SK-N-DZ (cell line): Measurements from ENCODE around the gene CMSS1.

Experiments used
- DNase-seq: peaks from one replicate; pipeline ENCODE4 v3.0.0-alpha.2; 2015; ENCODE audit warnings: low spot score

The CMSS1 gene

DNA sequence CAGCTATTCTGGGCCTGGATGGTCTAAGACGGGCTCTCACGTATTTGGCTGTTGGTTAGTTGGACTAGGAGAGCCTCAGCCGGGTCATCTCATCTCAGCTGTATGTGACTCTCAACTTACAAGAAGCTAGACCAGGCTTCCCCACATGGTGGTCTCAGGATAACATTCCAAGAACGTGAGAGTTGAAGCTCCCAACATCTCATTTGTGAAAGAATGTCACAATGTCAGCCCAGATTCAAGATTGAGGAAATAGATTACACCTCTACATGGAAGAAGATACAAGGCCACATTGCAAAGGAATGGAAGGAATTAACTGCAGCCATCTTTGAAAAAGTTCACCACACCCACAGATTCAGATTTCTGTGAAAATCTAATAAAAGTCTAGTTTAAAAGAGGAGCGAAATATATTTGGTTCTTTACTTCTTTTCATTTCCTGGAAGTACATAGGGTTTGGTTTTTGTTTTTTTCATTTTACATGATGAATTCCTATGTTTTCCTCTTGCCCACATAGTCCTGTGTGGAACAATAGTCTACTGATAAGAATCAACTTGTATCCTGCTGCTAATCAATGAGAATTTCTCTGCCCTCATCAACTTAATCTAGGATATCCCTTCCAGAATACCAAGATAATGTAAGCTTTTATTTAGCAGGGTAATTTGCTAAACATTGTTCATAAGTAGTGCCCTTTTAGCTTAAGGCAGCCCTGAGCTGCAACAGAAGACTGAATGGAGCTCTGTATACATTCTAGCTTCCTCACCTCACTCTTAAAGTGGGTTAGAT is 116.5 kb downstream of the CMSS1 start:
- no peak for DNase-seq

DNA sequence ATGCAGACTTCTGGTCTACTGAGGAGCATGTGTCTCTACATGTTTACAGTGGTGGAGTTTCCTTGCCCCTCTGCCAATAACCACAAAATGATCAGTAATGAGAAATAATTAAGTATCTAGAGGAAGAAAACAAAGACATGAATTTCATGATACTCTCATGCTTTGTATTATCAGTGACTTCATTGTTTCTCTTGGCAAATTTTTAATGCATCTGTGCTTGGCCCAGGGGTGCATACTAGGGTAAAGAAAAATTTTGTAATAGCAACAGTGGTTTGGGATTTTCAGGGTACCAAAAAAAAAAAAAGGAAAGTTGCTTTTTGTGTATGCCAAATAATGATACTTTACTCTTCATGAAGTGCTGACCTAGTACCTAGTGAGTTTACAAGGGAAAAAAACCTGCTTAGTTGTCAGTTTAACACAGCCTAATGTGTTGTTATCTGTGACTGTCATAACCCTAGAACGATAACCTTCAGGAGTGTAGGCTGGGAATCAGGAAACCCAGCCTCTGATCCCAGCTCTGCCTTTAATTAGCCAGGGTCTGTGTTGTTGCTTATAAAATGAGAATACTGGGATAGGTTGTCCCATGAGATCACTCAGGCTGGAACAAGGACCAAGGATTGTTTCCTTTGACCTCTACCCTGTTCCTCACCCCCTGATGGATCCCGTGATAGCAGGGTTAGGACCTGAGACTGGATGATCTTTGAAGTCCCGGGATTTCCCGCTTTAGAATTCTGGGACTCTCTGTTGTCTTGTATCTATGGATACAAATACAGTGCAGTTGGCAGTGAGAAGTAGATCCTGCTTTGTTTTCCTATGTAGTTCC is 117.5 kb downstream of the CMSS1 start:
- no peak for DNase-seq

- no peak for DNase-seq
Observed at GRCh38 chr3:99938270-99938911, 120.7 kb downstream of the CMSS1 start.

- no peak for DNase-seq
Observed at GRCh38 chr3:99939876-99940275, 122.2 kb downstream of the CMSS1 start.

DNA sequence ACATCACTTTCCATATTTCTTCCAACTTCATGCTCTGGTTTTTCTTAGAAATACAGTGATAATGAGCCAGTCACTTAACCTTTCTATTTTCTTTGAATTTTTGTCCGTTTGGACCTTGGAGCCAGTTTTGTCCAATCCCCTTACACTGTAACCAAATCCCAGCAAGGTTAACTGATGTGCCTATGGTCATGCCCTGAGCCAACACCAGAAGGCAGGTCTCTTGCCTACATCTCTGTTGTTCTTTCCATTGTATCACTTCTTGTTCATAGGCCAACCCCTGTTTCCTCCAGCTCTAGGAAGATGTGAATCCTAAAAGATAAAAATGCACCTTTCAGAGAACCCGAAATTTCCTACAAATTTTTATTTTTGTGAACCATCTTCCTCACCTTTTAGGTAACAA is 122.7 kb downstream of the CMSS1 start:
- DNase-seq: no peak

GRCh38 chr3:99941211-99941610 is 123.5 kb downstream of the CMSS1 start:
- DNase-seq: no peak

DNA sequence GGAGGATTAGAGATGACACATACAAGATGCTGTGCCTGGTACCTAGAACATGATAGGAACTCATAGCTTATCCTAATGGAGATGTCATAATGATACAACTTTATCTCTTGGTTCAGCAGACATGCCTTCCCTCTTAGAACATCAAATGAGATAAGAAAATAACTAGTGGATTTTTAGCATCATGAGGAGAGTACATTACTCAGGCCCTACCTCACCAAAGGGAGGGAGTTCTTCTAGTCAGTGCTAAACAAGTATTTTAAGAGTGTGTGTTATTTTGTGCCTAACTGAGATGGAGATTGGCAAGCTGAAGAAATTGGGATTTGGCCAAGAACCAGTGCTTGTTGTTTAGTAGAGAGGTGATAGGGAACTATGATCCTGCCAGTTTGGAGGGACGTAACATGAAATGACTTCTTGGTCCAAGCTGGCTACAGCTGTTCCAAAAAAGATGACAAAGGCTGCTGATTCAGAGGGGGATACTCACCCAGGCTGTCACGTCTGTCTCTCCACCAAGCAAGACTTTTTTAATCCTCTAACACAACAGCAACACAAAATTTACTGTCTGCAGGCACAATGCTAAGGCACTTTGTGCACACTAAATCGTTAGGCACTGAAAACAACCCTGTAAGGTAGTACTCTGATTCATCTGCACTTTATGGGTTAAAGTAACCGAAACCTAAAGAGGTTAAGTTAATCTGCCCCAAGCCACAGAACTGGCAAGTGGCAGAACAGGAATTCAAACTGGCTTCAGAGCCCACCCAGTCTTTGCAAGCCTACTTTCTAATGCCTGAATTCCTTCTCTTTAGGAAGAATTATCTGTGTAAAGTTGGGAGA is 126.5 kb downstream of the CMSS1 start:
- no peak for DNase-seq

DNA sequence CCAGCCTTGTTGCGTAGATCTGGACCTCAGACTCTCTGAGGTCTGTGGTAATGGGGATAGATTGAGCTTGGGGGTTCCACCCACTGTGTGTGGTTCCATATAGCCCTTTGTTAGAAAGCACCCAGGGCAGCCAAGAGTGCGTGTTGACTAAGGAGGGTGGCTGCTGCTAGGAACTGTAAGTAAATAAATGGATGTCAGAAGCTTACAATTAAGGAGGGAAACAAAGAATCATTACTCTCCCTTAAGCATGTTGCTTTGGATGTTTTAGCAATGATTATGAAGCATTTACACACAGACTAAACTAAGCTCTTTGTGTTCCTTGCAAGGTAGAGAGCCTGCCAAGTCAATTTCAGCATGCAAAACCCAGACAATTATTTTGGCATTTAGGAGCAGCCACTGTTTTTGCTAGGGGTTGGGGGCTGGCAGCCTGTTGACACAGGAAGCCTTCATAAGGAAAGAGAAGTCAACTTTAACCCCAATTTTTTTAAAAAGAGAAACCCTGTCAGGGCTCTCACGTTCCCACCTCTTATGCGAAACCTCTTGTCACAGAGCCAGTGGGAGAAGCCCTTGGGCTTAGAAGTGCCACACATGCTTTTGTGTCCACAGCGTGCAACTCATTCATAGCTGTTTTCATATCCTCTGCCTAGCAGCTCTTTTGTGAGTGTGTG is 127.8 kb downstream of the CMSS1 start:
- no peak for DNase-seq

DNA sequence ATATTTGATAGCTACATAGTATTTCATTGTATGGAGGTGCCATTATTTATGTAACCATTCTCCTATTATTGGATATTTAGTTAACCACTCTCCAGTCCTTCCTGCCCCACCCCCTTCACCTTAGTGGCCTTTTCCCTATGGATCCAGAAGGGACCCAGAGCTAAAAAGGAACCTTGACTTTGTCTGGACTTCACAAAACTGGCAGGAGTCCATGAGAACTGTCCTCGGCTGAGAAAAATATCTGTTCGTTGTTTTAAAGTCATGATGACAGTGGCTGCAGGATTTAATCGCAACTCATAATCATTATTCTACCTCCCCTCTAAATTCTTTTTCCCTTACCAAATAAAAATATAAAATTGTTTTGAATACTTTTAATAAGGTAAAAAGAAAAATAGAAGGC is 129.7 kb downstream of the CMSS1 start:
- DNase-seq: no peak

- no peak for DNase-seq
Observed at GRCh38 chr3:99948467-99949089, 130.9 kb downstream of the CMSS1 start.

DNA sequence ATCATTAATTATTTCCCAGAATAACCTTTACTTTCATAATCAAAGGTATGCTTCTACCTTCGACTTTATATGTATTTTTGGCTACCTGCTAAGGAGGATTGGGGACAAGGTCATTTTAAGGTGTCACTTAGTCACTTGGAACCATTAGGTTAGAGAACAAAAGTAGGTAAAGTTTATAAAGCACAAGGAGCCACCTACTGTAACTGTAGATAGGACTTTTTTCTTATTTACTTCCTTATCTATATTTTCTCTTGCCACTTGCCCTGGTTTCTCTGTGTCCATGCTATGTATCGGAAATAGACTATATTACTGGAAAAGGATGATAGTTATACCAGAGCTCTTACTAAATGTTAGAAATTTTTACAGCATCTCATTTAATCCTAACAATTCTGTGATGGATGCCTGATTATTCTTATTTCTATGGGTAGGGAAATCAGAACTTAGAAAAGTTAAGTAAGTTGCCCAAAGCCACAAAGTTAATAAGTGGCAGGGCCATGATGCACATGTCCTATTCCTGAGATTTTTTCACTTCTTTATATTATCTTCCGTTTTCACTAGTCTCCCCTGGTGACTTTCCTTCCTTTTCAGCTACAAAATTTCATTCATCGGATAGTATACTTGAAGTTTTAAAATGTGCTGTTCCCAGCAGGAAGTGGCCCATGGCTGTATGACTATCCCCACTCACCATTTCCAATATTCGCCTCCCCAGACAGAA is 132.5 kb downstream of the CMSS1 start:
- no peak for DNase-seq

GRCh38 chr3:99950921-99951320 is 133.3 kb downstream of the CMSS1 start:
- no peak for DNase-seq

DNA sequence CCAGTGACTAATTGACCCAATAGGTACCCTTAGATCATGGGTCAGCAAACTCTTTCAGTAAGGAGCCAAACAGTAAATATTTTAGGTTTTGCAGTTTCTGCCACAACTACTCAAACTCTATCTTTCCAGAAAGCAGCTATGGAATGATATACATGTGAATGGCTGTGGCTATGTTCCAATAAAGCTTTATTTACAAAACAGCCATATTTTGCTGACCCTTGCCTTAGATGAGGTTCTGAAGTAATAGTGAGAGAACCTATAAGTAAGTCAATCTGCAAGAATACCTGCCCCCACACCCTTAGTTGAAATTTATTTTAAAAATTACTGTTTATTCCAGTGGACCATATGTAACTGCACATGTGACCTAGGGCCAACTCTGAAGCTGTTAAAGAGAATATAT is 134.0 kb downstream of the CMSS1 start:
- DNase-seq: no peak

DNA sequence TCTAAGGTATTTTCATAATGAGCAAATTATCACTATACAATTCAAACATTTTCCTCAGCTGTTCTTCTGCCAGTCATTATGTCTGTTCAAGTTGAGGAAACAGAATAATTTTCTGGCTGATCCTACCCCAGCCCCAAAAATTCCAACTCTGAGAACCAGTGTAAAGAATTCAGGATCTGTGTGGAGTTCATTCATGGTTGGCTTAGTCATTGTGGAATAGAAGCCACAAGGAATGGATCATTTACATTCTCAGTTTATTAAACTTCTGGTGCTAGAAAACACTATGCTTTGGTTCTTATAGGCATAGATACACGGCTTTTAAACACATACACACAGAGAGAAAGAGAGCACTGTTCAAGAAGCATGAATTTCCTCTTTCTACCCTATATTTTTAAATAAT is 134.6 kb downstream of the CMSS1 start:
- no peak for DNase-seq

GRCh38 chr3:99953596-99953995 is 135.9 kb downstream of the CMSS1 start:
- no peak for DNase-seq

DNA sequence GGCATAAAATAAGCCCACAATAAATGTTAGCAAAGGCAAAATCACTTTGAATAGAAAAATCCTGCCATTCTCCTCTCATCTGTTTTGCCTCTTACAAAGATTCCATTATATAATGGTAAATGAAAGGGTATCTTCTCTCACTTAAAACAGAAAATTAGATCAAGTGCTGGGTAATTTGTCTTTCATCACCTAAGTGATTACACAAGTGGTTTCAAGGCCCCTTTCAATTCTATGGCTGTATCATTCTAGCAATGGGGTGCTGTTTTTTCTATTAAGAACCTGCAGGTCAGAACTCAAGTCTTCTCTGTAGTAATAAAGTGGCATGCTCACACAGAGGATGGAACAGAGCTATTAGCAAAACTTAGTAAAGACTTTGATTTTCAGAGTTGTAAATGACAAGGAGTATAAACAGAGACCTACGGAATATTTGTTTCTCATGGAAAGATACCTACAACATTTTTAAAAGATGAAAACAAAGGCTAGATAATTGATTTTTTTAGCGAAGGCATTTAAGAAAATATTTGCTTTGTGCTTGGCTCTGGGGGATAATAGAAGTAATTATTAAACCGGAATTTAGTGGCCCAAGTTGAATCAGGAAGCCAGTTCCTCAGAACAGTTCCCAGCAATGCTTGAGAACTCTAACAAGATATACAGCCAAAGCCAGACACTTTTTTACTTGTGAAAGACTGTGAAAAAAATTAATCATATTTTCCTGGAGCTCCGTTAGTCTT is 137.4 kb downstream of the CMSS1 start:
- peak; percentile 4 for DNase-seq

DNA sequence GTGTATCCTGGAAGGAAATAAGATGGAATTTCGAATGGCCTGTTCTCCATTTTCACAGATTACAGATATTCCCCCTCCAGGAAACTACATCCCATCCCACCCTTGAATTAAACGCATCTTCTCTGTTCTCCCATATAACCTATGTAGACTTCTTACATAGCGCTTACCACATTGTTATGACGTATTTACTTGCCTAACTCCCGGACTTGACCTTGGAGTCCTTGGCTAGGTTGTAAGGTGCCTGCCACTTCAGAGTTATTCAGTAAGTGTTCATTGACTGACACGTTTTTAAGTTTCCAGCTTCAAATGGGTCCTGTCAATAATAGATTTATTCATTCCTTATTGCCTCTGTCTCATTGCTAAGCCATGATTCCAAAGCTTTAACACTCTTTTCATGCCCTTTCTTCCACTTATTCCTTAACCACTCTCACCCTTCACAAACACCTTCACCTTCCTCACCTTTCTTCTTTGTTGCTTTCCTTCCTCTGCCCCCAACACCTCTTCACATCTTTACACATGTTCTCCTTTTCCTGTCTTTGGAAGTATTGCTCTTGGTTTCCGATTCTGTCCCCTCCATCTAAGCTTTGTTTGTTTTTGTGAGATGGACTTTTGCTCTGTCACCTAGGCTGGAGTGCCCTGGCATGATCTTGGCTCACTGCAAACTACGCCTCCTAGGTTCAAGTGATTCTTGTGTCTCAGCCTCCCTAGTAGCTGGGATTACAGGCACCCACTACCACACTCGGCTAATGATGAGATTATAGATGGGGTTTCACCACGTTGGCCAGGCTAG is 138.3 kb downstream of the CMSS1 start:
- DNase-seq: no peak

GRCh38 chr3:99957151-99957796 is 139.6 kb downstream of the CMSS1 start:
- DNase-seq: no peak
